Kidney epithelial cell (primary cell): ENCODE data around the gene TCEANC. TPM values are rescaled to one million over a fixed set of nuclear protein-coding genes. Genes with fewer than 3 reads are reported as not detected.

Experiments used
- DNase-seq: peaks from one replicate; pipeline ENCODE4 v3.0.0-alpha.2; 2010; ENCODE audit warnings: low read depth
- H3K27me3 ChIP-seq: 2 replicates; pipeline ENCODE4 v1.6.0; 2011; ENCODE audit warnings: low read length; ENCODE audit not compliant: control insufficient read depth, insufficient read depth
- H3K36me3 ChIP-seq: 2 replicates; pipeline ENCODE4 v1.5.1; 2011; ENCODE audit warnings: low read length; ENCODE audit not compliant: control insufficient read depth, insufficient read depth
- H3K4me3 ChIP-seq: 2 replicates; pipeline ENCODE4 v1.5.1; 2011; ENCODE audit warnings: low read depth, mild to moderate bottlenecking, control low read depth, low read length
- CTCF ChIP-seq: IDR thresholded peaks from 2 replicates; pipeline ENCODE4 v1.5.1; 2011; ENCODE audit warnings: mild to moderate bottlenecking, moderate library complexity, low read length, control low read depth, inconsistent platforms; ENCODE audit not compliant: insufficient read depth, poor library complexity, severe bottlenecking
- total RNA-seq: library from RNA; depleted of rRNA; stranded (reverse); fragments of >200 nt; gene quantifications from 2 replicates; pipeline ENCODE4 v1.2.3, GENCODE V29; 2015

Gene TCEANC
- total RNA-seq, 1 donor from 2014 or later: 3.3 TPM

GRCh38 chrX:13702111-13702789 lies 49.3 kb downstream of the TCEANC start:
- no peak for TF ChIP-seq CTCF
- no peak for DNase-seq
- Histone ChIP-seq H3K36me3 (no peaks in the 10 kb centered on the region), H3K27me3 (no peaks in the 10 kb centered on the region), H3K4me3 (no peak overlapping the region)

GRCh38 chrX:13703135-13703534 lies 50.2 kb downstream of the TCEANC start:
- DNase-seq: no peak

GRCh38 chrX:13703589-13703988 lies 50.6 kb downstream of the TCEANC start:
- no peaks in the 10 kb centered on the region for H3K27me3 ChIP-seq
- TF ChIP-seq CTCF: no peak
- DNase-seq: no peak
- no peak overlapping the region for H3K4me3 ChIP-seq
- H3K36me3 ChIP-seq: no peaks in the 10 kb centered on the region

More at GRCh38 chrX:13703135-13703534, 50.2 kb downstream of the TCEANC start:
- Histone ChIP-seq H3K4me3 (no peak overlapping the region), H3K36me3 (no peaks in the 10 kb centered on the region), H3K27me3 (no peaks in the 10 kb centered on the region)
- no peak for TF ChIP-seq CTCF

- no peak for DNase-seq
- no peak overlapping the region for H3K4me3 ChIP-seq
- TF ChIP-seq CTCF: no peak
- no peaks in the 10 kb centered on the region for H3K36me3 ChIP-seq
- no peaks in the 10 kb centered on the region for H3K27me3 ChIP-seq
Observed at GRCh38 chrX:13711141-13711540, 58.2 kb downstream of the TCEANC start.

Other genes with a start within 250 kb of the TCEANC start
- 1.4 and 2.3 TPM in 2 replicates for gene EGFL6, start 83.5 kb upstream of the TCEANC start, total RNA-seq
- gene RAB9A, start 36.0 kb downstream of the TCEANC start, total RNA-seq: 30.5 and 39.0 TPM in 2 replicates
- 19.7 and 20.1 TPM in 2 replicates for gene TRAPPC2, start 81.5 kb downstream of the TCEANC start, total RNA-seq
- gene OFD1, start 81.6 kb downstream of the TCEANC start, total RNA-seq: 15.7 and 16.1 TPM in 2 replicates
- gene GPM6B, start 164.0 kb downstream of the TCEANC start, total RNA-seq: 0.89 and 4.3 TPM in 2 replicates